Measurements from ENCODE around the gene WWC2.

Gene WWC2

GRCh38 chr4:183248201-183248600 is 149.1 kb downstream of the WWC2 start:
- CTCF ChIA-PET, result interaction anchor here (0.6 to 0.7 kb wide), 3 partner anchors 142 to 310 kb away, joined by 3 to 4 read pairs (median 4); no protein-coding TSS in a partner anchor
- H3K27ac ChIP-seq, result no peak overlapping the region
- POLR2A ChIA-PET (ENCODE audit: low non-redundant PET), result no interaction called here
- TF ChIP-seq, protein P1, sequence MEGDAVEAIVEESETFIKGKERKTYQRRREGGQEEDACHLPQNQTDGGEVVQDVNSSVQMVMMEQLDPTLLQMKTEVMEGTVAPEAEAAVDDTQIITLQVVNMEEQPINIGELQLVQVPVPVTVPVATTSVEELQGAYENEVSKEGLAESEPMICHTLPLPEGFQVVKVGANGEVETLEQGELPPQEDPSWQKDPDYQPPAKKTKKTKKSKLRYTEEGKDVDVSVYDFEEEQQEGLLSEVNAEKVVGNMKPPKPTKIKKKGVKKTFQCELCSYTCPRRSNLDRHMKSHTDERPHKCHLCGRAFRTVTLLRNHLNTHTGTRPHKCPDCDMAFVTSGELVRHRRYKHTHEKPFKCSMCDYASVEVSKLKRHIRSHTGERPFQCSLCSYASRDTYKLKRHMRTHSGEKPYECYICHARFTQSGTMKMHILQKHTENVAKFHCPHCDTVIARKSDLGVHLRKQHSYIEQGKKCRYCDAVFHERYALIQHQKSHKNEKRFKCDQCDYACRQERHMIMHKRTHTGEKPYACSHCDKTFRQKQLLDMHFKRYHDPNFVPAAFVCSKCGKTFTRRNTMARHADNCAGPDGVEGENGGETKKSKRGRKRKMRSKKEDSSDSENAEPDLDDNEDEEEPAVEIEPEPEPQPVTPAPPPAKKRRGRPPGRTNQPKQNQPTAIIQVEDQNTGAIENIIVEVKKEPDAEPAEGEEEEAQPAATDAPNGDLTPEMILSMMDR (conservative IDR thresholded peaks at IDR 0.05; ENCODE audit: low read depth), result no peak
- DNase-seq (ENCODE audit: low spot score), result no peak

- ChIA-PET CTCF (interaction anchor here (0.6 to 2.4 kb wide), 13 partner anchors 9 to 715 kb away, joined by 3 to 21 read pairs (median 4); no protein-coding TSS in a partner anchor), POLR2A (ENCODE audit: low non-redundant PET) (no interaction called here)
- H3K27ac ChIP-seq, result no peak overlapping the region
- DNase-seq (ENCODE audit: low spot score), result peak; percentile 48
- TF ChIP-seq, protein P1 (conservative IDR thresholded peaks at IDR 0.05; ENCODE audit: low read depth), result peak; percentile 43
Measured at GRCh38 chr4:183249854-183250253, 150.8 kb downstream of the WWC2 start.

DNA sequence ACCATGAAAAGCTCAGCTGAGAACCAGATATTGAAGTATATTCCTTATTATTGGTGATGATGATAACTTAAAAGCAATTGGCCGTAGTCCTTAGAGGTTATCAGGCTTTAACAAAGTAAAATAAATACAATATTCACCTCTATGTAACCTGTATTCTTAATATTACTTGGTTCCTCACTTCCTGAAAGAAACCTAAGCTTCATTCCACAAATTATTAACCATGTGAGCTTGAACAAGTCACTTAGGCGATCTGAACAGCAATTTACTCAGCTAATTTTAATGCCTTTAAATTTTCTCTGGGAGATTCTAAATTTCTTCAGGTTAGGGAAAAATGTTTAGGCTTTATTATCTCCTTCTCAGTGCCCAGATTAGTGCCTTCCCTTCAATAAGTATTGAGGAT is 151.8 kb downstream of the WWC2 start:
- DNase-seq (ENCODE audit: low spot score), result no peak
- CTCF ChIA-PET, result interaction anchor here (0.7 to 2.4 kb wide), 8 partner anchors 9 to 322 kb away, joined by 3 to 21 read pairs (median 4); no protein-coding TSS in a partner anchor
- no peak overlapping the region for H3K27ac ChIP-seq
- TF ChIP-seq, protein P1 (conservative IDR thresholded peaks at IDR 0.05; ENCODE audit: low read depth), result no peak
- POLR2A ChIA-PET (ENCODE audit: low non-redundant PET), result no interaction called here

DNA sequence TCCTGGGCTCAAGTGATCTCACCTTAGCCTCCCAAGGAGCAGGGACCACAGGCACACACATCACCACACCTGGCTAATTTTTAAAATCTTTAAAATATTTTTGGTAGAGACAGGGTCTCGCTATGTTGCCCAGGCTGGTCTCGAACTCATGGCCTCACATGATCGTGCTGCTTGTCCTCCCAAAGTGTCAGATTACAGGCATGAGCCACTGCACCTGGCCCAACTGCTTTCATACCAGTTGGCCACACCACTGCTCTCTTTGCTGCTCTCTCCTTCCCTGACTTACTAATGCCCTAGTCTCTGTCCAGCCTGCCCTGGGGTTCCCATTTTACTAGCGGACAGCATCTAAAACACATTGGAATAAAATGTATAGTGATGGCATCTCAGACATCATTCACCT is 153.9 kb downstream of the WWC2 start:
- CTCF ChIA-PET, result interaction anchor here (0.9 to 2.4 kb wide), 2 partner anchors 314 to 316 kb away, joined by 5 to 9 read pairs; no protein-coding TSS in a partner anchor
- DNase-seq (ENCODE audit: low spot score), result no peak
- TF ChIP-seq, protein P1 (conservative IDR thresholded peaks at IDR 0.05; ENCODE audit: low read depth), result no peak
- POLR2A ChIA-PET (ENCODE audit: low non-redundant PET), result no interaction called here
- no peak overlapping the region for H3K27ac ChIP-seq

DNA sequence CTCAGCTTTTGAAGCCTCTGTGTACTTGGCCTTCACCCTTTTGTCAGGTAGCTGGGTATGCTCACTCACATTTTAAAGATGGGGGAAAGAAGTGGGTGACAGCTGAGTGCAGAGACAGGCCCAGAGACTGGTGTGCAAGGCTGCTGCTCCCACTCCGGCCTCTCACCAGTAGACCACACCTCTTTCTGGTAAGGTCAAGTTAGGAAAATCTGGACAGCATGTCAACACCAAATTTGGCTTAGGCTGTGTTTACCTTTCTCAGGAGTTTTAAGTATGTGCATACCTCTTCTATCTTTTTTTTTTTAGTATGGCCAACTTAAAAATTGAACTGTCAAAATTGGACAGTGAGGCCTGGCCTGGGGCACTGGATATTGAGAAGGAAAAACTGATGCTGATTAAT is 154.4 kb downstream of the WWC2 start:
- POLR2A ChIA-PET (ENCODE audit: low non-redundant PET), result no interaction called here
- no peak overlapping the region for H3K27ac ChIP-seq
- CTCF ChIA-PET, result interaction anchor here (1.3 kb wide), 1 partner anchor 180 kb away, joined by 7 read pairs; no protein-coding TSS in a partner anchor
- DNase-seq (ENCODE audit: low spot score), result no peak
- TF ChIP-seq, protein P1 (conservative IDR thresholded peaks at IDR 0.05; ENCODE audit: low read depth), result no peak

DNA sequence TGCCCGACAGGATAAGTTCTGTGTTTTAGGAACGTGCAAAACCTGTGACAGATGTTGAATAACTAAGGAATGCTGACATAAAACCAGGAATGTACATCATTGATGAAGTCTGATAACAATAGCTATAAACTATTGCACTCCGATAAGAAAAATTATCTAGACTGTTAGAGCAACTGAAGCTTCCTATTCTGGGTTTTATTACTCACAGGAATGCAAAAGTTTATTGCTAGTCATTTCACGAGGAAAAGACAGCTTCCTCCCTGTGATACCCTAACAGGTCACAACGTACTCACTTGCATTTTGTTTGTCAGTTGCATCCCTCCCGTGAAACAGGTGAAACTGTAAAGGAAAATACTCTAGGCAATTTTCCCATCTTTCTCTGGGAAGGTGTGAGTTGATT is 155.1 kb downstream of the WWC2 start:
- ChIA-PET CTCF (interaction anchor here (1.3 kb wide), 1 partner anchor 181 kb away, joined by 7 read pairs; no protein-coding TSS in a partner anchor), POLR2A (ENCODE audit: low non-redundant PET) (no interaction called here)
- no peak for DNase-seq (ENCODE audit: low spot score)
- H3K27ac ChIP-seq, result no peak overlapping the region
- TF ChIP-seq, protein P1 (conservative IDR thresholded peaks at IDR 0.05; ENCODE audit: low read depth), result no peak
